ENCODE results near the gene GAL3ST3.

The GAL3ST3 gene

DNA sequence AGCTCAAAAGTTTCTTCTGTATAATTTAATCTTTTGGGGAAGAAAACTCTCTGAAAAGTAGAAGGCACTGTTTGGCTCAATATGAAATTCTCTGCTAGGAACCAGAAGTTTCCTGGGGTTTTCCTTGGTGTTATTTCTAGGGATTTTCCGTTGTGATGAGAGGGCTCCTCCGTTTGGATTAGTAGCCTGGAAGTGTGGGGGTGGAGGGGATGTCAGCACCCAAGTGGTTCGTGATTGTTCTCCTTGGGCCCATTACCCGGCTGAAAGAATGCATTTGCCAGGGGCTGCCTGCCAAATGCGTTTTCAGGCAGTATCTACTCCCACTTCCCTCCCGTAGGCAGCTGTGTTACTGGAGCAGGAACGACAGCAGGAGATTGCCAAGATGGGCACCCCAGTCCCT is 7.5 kb upstream of the GAL3ST3 start:
- no peak overlapping the region for H3K4me3 ChIP-seq (ENCODE audit: low read depth, low read length)
- DNase-seq (ENCODE audit: low read depth), result no peak
- TF ChIP-seq, protein P1, sequence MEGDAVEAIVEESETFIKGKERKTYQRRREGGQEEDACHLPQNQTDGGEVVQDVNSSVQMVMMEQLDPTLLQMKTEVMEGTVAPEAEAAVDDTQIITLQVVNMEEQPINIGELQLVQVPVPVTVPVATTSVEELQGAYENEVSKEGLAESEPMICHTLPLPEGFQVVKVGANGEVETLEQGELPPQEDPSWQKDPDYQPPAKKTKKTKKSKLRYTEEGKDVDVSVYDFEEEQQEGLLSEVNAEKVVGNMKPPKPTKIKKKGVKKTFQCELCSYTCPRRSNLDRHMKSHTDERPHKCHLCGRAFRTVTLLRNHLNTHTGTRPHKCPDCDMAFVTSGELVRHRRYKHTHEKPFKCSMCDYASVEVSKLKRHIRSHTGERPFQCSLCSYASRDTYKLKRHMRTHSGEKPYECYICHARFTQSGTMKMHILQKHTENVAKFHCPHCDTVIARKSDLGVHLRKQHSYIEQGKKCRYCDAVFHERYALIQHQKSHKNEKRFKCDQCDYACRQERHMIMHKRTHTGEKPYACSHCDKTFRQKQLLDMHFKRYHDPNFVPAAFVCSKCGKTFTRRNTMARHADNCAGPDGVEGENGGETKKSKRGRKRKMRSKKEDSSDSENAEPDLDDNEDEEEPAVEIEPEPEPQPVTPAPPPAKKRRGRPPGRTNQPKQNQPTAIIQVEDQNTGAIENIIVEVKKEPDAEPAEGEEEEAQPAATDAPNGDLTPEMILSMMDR (IDR thresholded peaks at IDR 0.05; ENCODE audit: low read depth, low read length), result no peak
- no peak for TF ChIP-seq POLR2A (IDR thresholded peaks at IDR 0.05; ENCODE audit: extremely low read depth, insufficient read length)
- TF ChIP-seq MYC (IDR thresholded peaks at IDR 0.05; ENCODE audit: low read depth, low read length), result no peak
- TF ChIP-seq, protein P2, sequence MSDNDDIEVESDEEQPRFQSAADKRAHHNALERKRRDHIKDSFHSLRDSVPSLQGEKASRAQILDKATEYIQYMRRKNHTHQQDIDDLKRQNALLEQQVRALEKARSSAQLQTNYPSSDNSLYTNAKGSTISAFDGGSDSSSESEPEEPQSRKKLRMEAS (IDR thresholded peaks at IDR 0.05; ENCODE audit: low read depth, low read length), result no peak

DNA sequence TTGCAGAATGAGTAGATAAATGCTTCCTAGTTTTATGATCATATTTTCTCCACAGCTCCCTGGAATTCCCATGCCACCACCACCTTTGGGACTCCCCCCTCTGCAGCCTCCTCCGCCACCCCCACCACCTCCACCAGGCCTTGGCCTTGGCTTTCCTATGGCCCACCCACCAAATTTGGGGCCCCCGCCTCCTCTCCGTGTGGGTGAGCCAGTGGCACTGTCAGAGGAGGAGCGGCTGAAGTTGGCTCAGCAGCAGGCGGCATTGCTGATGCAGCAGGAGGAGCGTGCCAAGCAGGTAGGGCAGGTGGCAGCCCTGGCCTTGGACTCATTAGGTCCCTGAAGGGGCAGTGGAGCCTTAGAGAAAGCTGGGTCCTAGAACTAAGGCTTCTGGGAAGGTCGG is 6.1 kb upstream of the GAL3ST3 start:
- TF ChIP-seq, protein P2 (IDR thresholded peaks at IDR 0.05; ENCODE audit: low read depth, low read length), result no peak
- no peak for TF ChIP-seq POLR2A (IDR thresholded peaks at IDR 0.05; ENCODE audit: extremely low read depth, insufficient read length)
- no peak for TF ChIP-seq MYC (IDR thresholded peaks at IDR 0.05; ENCODE audit: low read depth, low read length)
- TF ChIP-seq, protein P1 (IDR thresholded peaks at IDR 0.05; ENCODE audit: low read depth, low read length), result no peak
- no peak overlapping the region for H3K4me3 ChIP-seq (ENCODE audit: low read depth, low read length)
- DNase-seq (ENCODE audit: low read depth), result no peak

DNA sequence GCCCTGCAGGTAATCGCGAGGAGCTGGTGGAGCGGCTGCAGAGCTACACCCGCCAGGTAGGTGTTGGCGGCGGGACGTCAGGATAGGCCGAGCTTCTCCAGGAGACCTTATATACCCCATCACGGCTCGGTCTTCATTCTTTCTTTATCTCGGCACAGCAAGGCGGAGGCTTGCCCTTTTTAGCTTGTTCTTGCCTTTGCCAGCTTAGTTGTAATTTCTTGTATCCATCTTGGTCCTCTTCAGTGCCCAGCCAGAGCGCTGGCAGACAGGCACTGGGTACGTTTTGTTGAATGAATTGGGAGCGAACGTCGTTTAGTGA is 3.7 kb upstream of the GAL3ST3 start:
- TF ChIP-seq MYC (IDR thresholded peaks at IDR 0.05; ENCODE audit: low read depth, low read length) (no peak), POLR2A (IDR thresholded peaks at IDR 0.05; ENCODE audit: extremely low read depth, insufficient read length) (no peak)
- TF ChIP-seq, protein P2 (IDR thresholded peaks at IDR 0.05; ENCODE audit: low read depth, low read length), result no peak
- TF ChIP-seq, protein P1 (IDR thresholded peaks at IDR 0.05; ENCODE audit: low read depth, low read length), result no peak
- peak overlapping the region; percentile 100 for H3K4me3 ChIP-seq (ENCODE audit: low read depth, low read length)
- DNase-seq (ENCODE audit: low read depth), result no peak

DNA sequence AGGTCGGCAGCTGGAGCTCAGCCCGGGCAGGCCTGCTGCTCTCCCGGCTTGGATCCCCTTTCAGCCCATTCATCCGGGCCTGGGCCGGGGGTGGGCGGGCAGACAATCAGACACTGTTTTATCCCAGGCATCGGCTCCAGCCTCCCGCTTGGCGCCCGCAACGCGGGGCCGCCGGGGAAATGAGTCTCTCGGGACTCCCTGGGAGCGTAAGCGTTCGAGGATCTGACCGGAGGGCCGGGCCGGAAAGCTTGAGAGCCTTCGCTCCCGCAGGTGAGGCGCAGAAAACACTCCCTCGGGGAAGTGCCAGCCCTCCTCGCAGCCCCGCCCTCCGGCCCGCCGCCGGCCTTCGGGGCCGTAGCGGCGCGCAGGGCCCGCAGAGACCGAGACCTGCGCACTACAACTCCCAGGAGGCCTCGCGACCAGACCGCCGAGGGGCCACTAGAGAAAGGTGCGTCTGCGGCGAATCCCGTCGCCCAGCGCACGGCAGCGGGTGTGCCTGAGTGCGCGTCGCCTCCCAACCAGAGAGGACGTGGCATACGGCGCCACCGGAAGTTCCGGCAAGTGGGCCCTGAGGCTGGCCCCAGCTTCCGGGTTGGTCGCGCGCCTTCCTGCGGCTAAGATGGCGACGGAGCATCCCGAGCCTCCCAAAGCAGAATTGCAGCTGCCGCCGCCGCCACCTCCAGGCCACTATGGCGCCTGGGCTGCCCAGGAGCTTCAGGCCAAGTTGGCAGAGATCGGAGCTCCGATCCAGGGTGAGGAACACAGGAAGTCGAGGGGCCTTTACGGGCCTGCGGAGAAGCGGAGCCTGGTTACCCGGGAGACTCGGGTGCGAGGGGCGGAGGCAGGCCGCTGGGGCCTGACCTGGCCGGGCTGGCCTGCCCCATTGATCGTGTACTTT is 3.1 kb upstream of the GAL3ST3 start, which contains the start of gene SF3B2:
SF3B2 (plus strand) TSS at position 599 of the 898 bp plus-strand sequence; CDS start at position 620, 21 bp downstream.
- DNase-seq (ENCODE audit: low read depth), result peak; percentile 100
- peak within 1 kb of the TSS; percentile 100 for H3K4me3 ChIP-seq (ENCODE audit: low read depth, low read length)
- TF ChIP-seq POLR2A (IDR thresholded peaks at IDR 0.05; ENCODE audit: extremely low read depth, insufficient read length) (peak; percentile 77), MYC (IDR thresholded peaks at IDR 0.05; ENCODE audit: low read depth, low read length) (peak; percentile 50)
- TF ChIP-seq, protein P2 (IDR thresholded peaks at IDR 0.05; ENCODE audit: low read depth, low read length), result peak; percentile 67
- TF ChIP-seq, protein P1 (IDR thresholded peaks at IDR 0.05; ENCODE audit: low read depth, low read length), result no peak

DNA sequence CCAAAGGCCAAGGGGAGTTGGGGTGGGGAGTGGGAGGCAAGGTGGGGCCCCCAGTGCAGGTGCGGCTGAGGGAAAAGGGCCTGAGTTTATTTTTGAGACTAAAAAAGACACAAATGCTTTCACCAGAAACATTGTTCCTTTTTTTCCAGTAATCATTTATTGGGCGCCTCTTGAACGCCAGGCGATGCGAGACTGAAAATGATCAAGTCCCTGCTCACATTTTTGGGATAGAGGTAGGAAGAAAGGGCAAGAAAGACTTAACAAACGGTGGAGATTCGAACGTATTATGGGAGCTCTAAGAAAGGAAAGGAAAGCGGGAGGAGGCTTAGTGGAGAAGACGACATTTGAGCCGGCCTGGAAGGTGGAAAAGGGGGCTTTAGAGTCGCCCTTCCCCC is 2.4 kb upstream of the GAL3ST3 start:
- DNase-seq (ENCODE audit: low read depth), result no peak
- H3K4me3 ChIP-seq (ENCODE audit: low read depth, low read length), result peak overlapping the region; percentile 64
- TF ChIP-seq, protein P1 (IDR thresholded peaks at IDR 0.05; ENCODE audit: low read depth, low read length), result no peak
- no peak for TF ChIP-seq MYC (IDR thresholded peaks at IDR 0.05; ENCODE audit: low read depth, low read length)

Measured in NB4 (cell line).